HG02642 (cell line): ENCODE data around the gene LDLRAD4.

ENCODE experiments used
- ATAC-seq: cut with Tn5 transposase; IDR thresholded peaks from one replicate; pipeline ENCODE4 v1.9.1; 2021; ENCODE audit warnings: mild to moderate bottlenecking; ENCODE audit not compliant: unreplicated experiment, poor library complexity

LDLRAD4 gene

DNA sequence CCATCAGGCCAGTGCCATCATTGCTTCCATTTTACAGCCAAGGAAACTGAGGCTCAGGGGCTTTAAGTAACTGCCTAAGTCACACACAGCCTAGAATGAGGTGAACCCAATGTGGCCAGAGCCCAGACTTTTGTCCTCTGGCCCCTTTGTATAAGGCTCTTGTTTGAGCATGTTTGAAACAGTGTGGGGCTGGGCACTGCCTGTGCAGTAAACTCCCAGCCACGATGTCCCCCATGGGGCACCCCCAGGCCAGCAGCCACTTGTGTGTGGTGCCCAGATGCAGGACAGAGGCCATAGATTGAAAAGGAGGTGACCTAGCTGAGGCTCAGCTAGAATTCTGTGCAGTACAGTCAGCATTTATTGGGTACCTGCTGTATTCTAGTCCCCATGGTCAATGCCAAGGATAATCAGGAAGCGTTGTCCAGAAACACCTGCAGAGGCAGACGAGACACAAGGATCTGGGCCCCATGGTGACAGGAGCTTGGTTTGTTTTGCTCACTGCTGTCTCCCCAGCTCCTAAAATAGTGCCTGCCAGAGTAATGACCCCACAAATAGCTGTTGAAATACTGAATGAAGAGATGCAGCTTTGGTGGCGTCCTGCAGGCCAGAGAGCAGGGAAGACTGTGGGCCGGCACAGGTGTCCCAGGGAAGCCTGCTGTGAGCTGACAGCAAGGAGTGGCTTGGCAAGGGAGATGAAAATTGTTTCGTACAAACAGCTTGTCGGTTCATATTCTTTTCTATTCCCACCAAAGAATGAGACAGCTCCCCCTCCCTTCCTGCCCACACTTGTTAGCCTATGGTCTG lies 160.7 kb downstream of the LDLRAD4 start:
- ATAC-seq, result no peak

DNA sequence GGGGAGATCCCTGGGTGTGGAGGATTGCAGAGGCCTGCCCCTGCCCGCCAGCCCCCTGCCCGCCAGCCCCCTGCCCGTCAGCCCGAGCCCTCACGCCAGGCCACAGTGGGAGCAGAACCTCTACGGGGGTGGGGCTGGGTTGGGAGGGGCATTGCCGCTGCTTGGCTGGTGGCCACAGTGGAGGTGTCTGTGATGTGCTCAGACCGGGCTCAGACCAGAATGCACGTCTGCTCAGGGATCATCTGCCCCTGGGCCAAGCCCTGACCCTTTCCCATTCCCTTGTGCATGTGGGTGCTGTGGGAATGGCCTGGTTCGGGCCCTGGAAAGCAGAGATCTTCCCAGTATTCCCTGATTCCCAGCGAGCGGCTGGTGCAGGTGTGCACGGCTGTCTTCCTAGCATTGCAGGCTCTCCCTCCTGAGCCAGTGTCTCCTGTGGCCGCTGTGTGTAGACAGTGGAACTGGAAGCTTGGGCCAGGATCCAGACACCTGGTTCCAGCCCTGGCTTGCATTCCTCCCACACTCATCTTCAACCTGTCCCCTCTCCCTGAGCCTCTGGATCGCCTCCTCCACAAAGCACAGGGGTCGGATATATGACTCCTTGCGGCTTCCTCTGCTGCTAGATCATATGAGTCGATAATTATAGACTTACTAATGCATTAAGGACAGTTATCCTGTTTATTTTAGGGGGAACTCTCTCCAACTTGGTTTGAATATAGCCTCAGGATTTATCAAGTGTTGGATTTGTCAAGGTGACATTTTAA lies 161.6 kb downstream of the LDLRAD4 start:
- ATAC-seq, result no peak

GRCh38 chr18:13380691-13381070 lies 162.1 kb downstream of the LDLRAD4 start:
- ATAC-seq, result no peak

GRCh38 chr18:13381331-13381730 lies 162.8 kb downstream of the LDLRAD4 start:
- ATAC-seq, result no peak

GRCh38 chr18:13381944-13382365 lies 163.4 kb downstream of the LDLRAD4 start:
- ATAC-seq, result peak; percentile 77

DNA sequence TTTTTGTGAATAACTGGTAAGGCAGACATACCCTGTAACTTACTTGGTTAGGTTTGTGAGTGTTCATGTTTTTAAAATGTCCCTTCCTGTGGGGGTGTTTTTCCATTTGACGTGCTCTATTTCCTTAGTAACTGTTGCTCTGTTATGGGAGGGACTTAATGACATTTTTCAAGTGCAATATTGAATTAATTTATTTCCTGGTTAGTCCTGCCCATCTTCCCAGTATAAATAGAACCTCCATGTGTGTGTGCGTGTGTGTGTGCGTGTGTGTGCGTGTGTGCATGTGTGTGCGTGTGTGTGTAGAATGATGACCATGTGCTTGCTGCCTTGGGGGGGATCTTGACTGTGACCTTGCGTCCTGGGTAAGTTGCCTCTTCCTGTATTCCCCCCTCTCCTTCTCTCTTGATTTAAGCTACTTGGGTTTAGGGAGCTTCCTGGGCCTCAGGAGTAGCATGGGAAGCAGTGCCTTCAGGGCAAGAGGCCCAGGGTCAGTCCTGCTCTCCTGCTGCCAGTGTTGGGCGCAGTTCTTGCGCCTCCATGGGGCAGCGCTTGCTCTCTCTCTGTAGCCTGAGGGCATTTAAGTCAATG lies 163.9 kb downstream of the LDLRAD4 start:
- ATAC-seq, result peak; percentile 13

GRCh38 chr18:13382954-13383827 lies 164.6 kb downstream of the LDLRAD4 start:
- no peak for ATAC-seq

- no peak for ATAC-seq
Observed at GRCh38 chr18:13386891-13387801, 168.6 kb downstream of the LDLRAD4 start.

DNA sequence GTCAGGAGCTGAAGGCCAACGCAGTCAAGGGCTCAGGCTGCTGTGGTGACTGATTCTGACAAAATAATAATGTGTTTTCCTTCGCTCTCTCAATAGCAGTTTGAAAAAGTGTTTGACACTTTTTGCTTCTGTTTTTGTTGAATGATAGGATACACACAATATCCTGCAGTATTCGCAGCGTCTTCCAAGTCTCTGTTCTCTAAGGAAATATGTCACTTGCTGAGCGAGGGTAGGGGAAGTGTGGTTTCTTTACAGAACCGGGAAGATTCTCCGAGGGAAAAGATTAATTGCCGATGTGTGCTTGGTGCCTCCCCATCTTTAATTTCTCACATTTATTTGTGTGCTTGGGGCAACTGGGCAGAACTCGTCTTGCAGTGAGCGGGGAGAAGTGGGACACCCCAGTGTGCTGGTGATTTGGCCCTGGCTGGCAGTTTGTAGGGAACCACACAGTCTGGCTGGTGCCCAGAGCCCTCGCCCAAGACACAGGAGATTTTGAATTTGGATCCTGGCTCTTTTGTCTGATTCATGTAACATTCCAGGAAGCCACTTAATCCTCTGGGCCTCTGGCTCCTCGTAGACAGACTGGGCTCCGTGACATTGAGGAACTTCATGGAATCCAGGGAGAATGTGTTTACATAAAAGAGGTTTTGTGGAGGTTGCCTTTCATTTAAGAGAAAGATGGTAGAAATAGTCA lies 169.4 kb downstream of the LDLRAD4 start:
- no peak for ATAC-seq

- ATAC-seq, result no peak
Observed at GRCh38 chr18:13388586-13389490, 170.3 kb downstream of the LDLRAD4 start.

DNA sequence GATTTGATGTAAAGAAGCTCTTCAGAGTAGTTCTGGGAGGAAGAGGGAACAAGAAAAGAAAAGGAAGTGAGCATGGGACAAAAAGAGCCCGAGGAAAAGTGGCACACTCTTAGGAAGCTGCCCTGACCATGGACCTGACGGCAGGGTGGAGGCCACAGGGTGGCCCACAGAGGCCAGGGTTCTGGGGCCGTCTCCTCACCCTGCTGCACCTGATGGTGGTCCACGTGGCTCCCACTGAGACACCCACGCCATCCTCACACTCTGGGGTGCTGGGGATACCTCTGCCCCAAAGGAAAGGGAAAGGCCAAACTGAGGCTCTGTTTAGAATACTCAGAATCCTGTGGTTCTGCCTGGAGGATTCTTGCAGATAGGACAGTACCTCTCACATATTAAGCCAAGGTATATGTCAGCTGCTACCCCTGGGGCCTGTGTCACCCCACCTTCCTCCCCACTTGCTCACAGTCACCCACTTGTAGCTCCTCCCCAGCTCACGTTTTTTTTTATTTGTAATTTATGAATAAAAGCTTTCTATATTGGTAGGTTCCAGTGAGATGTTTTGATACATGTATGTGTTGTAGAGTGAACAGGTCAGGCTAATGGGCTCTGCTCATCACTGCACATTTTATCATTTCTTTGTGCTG lies 171.1 kb downstream of the LDLRAD4 start:
- ATAC-seq, result no peak

DNA sequence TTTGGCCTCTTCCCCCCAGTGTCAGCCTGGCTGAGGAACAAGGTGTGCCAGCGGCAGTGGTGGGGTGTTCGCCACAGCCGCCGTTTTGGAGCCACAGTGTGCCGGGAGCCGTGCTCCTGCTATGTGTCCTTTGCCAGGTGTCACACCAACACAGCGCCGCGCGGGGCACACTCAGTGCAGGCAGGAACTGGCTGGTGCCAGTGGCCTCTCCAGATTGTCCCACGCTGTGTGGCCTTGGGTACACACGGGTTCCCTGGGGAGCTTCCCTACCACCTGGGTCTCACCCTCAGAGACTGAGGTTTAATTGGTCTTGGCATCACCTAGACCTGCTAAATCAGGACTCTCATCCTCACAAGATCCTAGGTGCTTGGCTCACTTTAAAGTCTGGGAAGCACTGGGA lies 171.6 kb downstream of the LDLRAD4 start:
- no peak for ATAC-seq

DNA sequence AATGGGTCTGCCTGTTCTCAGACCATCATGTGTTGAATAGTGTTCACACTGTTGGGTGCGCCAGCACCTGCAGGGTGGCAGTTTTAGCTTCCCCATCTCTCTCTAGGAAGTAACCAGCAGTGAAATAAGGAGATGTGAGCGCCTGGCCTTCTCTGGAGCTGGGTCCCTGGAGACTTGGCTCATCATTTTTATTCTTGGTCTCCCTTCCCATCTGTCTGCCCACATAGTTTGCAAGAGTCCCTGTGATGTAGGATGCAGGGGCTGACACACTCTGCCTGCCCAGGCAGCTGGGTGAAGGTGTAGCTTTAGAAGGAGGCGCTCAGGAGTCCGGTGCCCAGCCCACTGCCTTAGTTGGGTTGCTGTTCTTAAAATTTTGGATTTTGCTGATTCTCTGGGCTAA lies 172.2 kb downstream of the LDLRAD4 start:
- no peak for ATAC-seq

GRCh38 chr18:13392029-13392750 lies 173.6 kb downstream of the LDLRAD4 start:
- no peak for ATAC-seq

GRCh38 chr18:13392899-13393298 lies 174.3 kb downstream of the LDLRAD4 start:
- ATAC-seq, result no peak

DNA sequence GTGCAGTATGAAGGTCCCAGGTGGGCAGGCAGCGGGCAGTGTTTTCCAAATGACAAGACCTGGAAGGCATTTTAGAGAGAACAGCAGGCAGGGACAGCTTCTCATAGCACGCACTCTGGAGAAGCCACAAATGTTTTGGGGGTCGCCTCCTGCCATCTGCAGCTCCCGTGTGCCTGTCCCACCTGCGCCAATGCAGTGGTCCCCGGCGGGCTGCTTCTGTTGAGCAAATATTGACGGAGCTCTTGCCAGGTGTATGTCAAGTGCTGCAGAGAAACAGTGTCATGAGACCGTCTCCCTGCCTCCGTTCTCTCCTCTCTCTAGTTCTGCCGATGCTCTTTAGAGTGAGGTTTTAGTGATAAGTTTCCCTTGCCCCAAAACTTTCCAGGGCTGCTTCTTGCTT lies 174.8 kb downstream of the LDLRAD4 start:
- no peak for ATAC-seq

DNA sequence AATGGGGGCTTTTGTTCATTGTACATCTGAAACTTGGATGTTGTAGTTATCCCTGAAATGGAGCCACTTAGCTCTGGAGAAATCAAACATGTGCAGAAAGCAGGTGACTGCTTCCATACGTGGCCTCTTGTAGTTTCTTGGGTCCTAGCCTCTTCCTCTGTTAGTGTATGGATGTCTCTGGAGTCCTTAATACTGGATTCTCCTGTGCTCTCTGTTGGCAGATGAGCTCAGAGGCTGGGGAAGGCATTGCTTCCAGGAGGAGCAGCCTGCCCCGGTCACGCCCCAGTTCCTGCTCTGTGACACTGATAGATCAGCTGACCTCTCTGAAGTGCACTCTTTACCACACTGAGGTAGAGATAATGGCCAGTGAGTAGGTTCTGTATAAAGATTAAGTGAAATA lies 176.2 kb downstream of the LDLRAD4 start:
- no peak for ATAC-seq
